GM18511 (cell line): ENCODE results near the gene RAB3IP.

ENCODE experiments used
- ATAC-seq: cut with Tn5 transposase; IDR thresholded peaks from one replicate; pipeline ENCODE4 v1.9.1; 2021; ENCODE audit warnings: mild to moderate bottlenecking, moderate library complexity; ENCODE audit not compliant: unreplicated experiment

Gene RAB3IP

GRCh38 chr12:69738351-69739286, at the start of gene RAB3IP:
Gene RAB3IP (plus strand): TSS chr12:69738860. CDS start chr12:69755409, 16,549 bp downstream.
- ATAC-seq: peak; percentile 83

GRCh38 chr12:69689638-69690037, 49.0 kb upstream of the RAB3IP start:
- ATAC-seq: no peak

GRCh38 chr12:69694123-69694522, 44.5 kb upstream of the RAB3IP start:
- ATAC-seq: no peak

GRCh38 chr12:69698054-69698453, 40.6 kb upstream of the RAB3IP start:
- no peak for ATAC-seq

- no peak for ATAC-seq
Measured at GRCh38 chr12:69698769-69699540, 39.7 kb upstream of the RAB3IP start, which contains the start of gene BEST3. Gene BEST3 (minus strand): TSS chr12:69699303. CDS start chr12:69697798, 1,505 bp downstream.

GRCh38 chr12:69701826-69702225, 36.8 kb upstream of the RAB3IP start:
- no peak for ATAC-seq

GRCh38 chr12:69703146-69703642, 35.5 kb upstream of the RAB3IP start:
- no peak for ATAC-seq

GRCh38 chr12:69704357-69704756, 34.3 kb upstream of the RAB3IP start:
- no peak for ATAC-seq

GRCh38 chr12:69708649-69709048, 30.0 kb upstream of the RAB3IP start:
- no peak for ATAC-seq

- no peak for ATAC-seq
Measured at GRCh38 chr12:69712826-69713225, 25.8 kb upstream of the RAB3IP start.

GRCh38 chr12:69714542-69714941, 24.1 kb upstream of the RAB3IP start:
- ATAC-seq: no peak

- ATAC-seq: no peak
Measured at GRCh38 chr12:69719336-69720316, 19.0 kb upstream of the RAB3IP start.

GRCh38 chr12:69720750-69721149, 17.9 kb upstream of the RAB3IP start:
- ATAC-seq: no peak

GRCh38 chr12:69726922-69727321, 11.7 kb upstream of the RAB3IP start:
- no peak for ATAC-seq

GRCh38 chr12:69732088-69732487, 6.6 kb upstream of the RAB3IP start:
- ATAC-seq: peak; percentile 57

- no peak for ATAC-seq
Measured at GRCh38 chr12:69733638-69734037, 5.0 kb upstream of the RAB3IP start.

- ATAC-seq: peak; percentile 44
Measured at GRCh38 chr12:69739287-69740191, 879 bp downstream of the RAB3IP start.

GRCh38 chr12:69744109-69744508, 5.4 kb downstream of the RAB3IP start:
- no peak for ATAC-seq

- ATAC-seq: no peak
Measured at GRCh38 chr12:69751476-69751875, 12.8 kb downstream of the RAB3IP start.
